Measurements from ENCODE around the gene HMX3.

HMX3 gene

GRCh38 chr10:123144697-123145541 is 9.1 kb downstream of the HMX3 start:
- no peak for TF ChIP-seq CTCF (IDR thresholded peaks at IDR 0.05)
- Mint-ChIP-seq H3K27ac (no peak overlapping the region), H3K4me1 (peaks cover 26% of the 10 kb centered on the region), H3K9me3 (no peaks in the 10 kb centered on the region), H3K4me3 (no peak overlapping the region), H3K27me3 (ENCODE audit: low read depth, poor library complexity) (peaks cover 100% of the 10 kb centered on the region), H3K36me3 (ENCODE audit: low read depth) (no peaks in the 10 kb centered on the region)
- DNase-seq = peak; percentile 29

DNA sequence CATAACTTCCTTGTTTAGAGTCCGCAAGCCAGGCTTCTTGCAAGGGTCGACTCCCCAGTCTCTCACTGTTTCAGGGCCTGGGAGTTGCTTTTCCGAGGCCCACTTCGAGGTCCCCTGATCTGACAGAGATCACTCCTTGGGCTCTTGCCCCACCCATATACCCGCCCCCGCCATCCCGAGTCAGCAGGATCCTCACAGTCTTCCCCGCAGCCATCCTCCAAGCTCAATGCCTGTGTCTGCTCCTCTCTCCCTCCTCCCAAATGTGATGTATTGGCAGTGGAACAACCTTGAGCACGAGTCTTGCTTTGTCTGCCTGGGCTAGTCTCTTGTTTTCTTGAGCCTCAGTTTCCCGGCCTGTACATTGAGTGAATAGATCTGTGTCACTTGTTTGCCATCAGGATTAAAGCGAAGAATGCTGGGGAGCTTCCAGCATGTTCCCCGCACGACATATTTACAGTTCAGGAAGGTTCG is 9.8 kb downstream of the HMX3 start:
- no peak for TF ChIP-seq CTCF (IDR thresholded peaks at IDR 0.05)
- no peak overlapping the region for H3K27ac Mint-ChIP-seq
- no peak overlapping the region for H3K4me3 Mint-ChIP-seq
- no peaks in the 10 kb centered on the region for H3K36me3 Mint-ChIP-seq (ENCODE audit: low read depth)
- peaks cover 100% of the 10 kb centered on the region for H3K27me3 Mint-ChIP-seq (ENCODE audit: low read depth, poor library complexity)
- H3K4me1 Mint-ChIP-seq = peaks cover 31% of the 10 kb centered on the region
- no peaks in the 10 kb centered on the region for H3K9me3 Mint-ChIP-seq
- no peak for DNase-seq

GRCh38 chr10:123146013-123146893 is 10.5 kb downstream of the HMX3 start:
- DNase-seq = peak; percentile 35
- Mint-ChIP-seq H3K4me3 (peak overlapping the region; percentile 28), H3K4me1 (peaks cover 31% of the 10 kb centered on the region)

DNA sequence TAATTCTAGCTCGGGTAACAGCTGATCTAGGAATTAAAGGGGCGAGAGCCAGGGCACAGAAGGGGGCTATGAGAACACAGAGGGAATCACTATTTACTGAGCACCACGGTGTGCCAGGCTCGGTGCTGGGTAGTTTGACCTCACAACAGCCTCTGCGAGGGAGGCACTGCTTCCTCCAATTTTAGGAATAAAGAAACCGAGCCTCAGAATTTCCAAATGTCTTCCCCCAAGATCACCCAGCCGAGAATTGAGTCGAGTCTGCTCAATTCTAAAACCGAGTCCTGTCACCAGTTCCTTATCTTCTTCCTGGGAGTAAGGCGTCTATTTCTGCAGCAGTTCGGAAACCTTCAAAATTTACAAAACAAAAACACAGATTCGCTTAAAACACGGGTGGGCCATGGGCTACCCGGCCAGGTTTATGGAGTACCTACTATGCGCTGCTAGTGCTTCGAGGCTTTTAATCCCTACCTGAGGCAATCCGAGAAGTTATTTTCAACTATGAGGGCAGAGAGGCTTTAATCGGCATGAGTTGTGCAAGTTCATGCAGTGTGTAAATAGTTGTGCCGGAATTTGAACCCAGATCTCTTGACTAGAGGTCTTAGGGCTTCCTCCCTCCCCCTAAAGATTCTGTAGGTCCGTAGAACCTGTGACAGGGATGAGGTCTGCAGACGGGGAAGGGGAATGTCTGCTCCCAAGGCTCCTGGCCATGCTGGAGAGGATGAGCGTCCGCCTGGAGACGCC is 11.3 kb downstream of the HMX3 start:
- H3K4me3 Mint-ChIP-seq = peak overlapping the region; percentile 28
- peaks cover 100% of the 10 kb centered on the region for H3K27me3 Mint-ChIP-seq (ENCODE audit: low read depth, poor library complexity)
- DNase-seq = no peak
- H3K9me3 Mint-ChIP-seq = no peaks in the 10 kb centered on the region
- H3K4me1 Mint-ChIP-seq = peaks cover 31% of the 10 kb centered on the region
- no peaks in the 10 kb centered on the region for H3K36me3 Mint-ChIP-seq (ENCODE audit: low read depth)
- TF ChIP-seq CTCF (IDR thresholded peaks at IDR 0.05) = no peak
- no peak overlapping the region for H3K27ac Mint-ChIP-seq

More at GRCh38 chr10:123146013-123146893, 10.5 kb downstream of the HMX3 start:
- Mint-ChIP-seq H3K36me3 (ENCODE audit: low read depth) (no peaks in the 10 kb centered on the region), H3K27ac (no peak overlapping the region), H3K27me3 (ENCODE audit: low read depth, poor library complexity) (peaks cover 100% of the 10 kb centered on the region), H3K9me3 (no peaks in the 10 kb centered on the region)
- no peak for TF ChIP-seq CTCF (IDR thresholded peaks at IDR 0.05)

DNA sequence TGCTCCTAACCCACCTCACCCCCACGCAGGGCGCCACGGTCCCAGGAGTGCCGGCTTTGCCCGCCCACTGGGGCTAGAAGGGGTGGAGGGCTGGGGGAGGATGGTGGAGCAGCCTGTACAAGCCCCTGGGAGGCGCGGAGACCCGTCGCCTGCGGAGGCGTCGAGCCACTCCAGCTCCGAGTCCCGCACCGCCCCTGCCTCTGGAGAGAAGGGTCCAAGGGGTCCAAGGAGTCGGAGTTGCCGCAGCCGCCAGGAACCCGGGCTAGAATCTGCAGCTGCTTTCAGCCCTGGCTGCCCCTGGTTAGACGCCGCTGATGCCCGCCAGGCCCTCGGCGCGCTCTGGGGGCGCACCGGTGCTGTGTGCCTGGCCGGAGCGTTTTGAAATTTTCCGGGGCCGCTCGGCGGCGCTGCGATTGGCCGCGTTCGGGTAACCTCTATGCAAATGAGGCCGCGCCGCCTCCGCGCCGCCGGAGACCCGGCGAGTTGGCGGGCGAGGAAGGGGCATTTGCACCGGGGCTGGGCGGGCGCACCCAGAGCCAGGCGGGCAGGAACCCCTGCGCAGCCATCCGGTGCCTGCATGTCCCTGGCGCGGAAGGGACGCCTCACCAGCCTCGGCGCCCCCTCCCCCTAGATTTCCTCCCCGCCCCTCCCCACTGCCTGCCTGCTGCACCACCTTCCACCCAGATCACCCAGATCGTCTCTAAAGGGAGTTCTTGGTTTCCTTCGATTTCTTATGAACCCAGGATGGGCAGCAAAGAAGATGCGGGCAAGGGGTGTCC is 12.1 kb downstream of the HMX3 start, which contains the start of gene HMX2:
Gene HMX2, plus strand, starts transcription at position 502 of the 779 bp plus-strand sequence. Its CDS starts 243 bp downstream, at position 745.
- no peaks in the 10 kb centered on the region for H3K36me3 Mint-ChIP-seq (ENCODE audit: low read depth)
- H3K4me3 Mint-ChIP-seq = peak within 1 kb of the TSS; percentile 68
- TF ChIP-seq CTCF (IDR thresholded peaks at IDR 0.05) = no peak
- DNase-seq = peak; percentile 73
- H3K27me3 Mint-ChIP-seq (ENCODE audit: low read depth, poor library complexity) = peaks cover 100% of the 10 kb centered on the region
- peaks cover 30% of the 10 kb centered on the region for H3K4me1 Mint-ChIP-seq
- no peak within 1 kb of the TSS for H3K27ac Mint-ChIP-seq
- no peaks in the 10 kb centered on the region for H3K9me3 Mint-ChIP-seq
